Right atrium auricular region (tissue), 2 donors: ENCODE data around the gene TRAM2. TPM values are rescaled to one million over a fixed set of nuclear protein-coding genes. Genes with fewer than 3 reads are reported as not detected.

Source experiments
- DNase-seq: peaks from one replicate; pipeline ENCODE4 v3.0.0-alpha.2; 2019; ENCODE audit warnings: low spot score
- H3K27ac ChIP-seq, 2 donors: fragments of 200-600 bp; sonication (generic); 1 replicate in 1 of 2; 2 replicates in 1 of 2; pipeline ENCODE4 v1.5.1; 2016 to 2019
- H3K27me3 ChIP-seq, 2 donors: fragments of 200-600 bp; sonication (generic); one replicate each; pipeline versions ENCODE4 v1.5.1 to v1.6.0; 2017 to 2019
- H3K36me3 ChIP-seq: fragments of 200-600 bp; sonication (generic); one replicate; pipeline ENCODE4 v1.5.1; 2016
- H3K4me1 ChIP-seq, 2 donors: fragments of 200-600 bp; sonication (generic); one replicate each; pipeline versions ENCODE4 v1.5.1 to v1.6.0; 2017 to 2019
- H3K4me3 ChIP-seq, 2 donors: fragments of 200-600 bp; sonication (generic); 1 replicate in 1 of 2; 2 replicates in 1 of 2; pipeline ENCODE4 v1.5.1; 2017 to 2019; ENCODE audit warnings: mild to moderate bottlenecking in 1 of 2, moderate library complexity in 1 of 2
- H3K9me3 ChIP-seq, 2 donors: fragments of 200-600 bp; sonication (generic); one replicate each; pipeline ENCODE4 v1.5.1; 2019
- CTCF ChIP-seq, 2 donors: fragments of 200-600 bp; sonication (generic); IDR thresholded peaks; one replicate each; pipeline ENCODE4 v1.5.1; 2019; ENCODE audit warnings: antibody characterized with exemption in 2 of 2
- total RNA-seq, 2 donors: library from RNA; depleted of rRNA; stranded (reverse); fragments of >200 nt; gene quantifications; one replicate each; pipeline ENCODE4 v1.1.0, GENCODE V29; 2016

The TRAM2 gene
- total RNA-seq, 2 donors from 2014 or later: 10.3 to 15.9 TPM

- no peaks in the 10 kb centered on the region for H3K9me3 ChIP-seq
- peaks cover 3% of the 10 kb centered on the region for H3K36me3 ChIP-seq
- peaks cover 0 to 90% of the 10 kb centered on the region in 2 donors for H3K4me1 ChIP-seq
- H3K27me3 ChIP-seq: no peaks in the 10 kb centered on the region
- no peak overlapping the region for H3K4me3 ChIP-seq
- H3K27ac ChIP-seq: no peak overlapping the region
- TF ChIP-seq CTCF (IDR thresholded peaks at IDR 0.05): no peak
- no peak for DNase-seq
These were observed 36.5 kb downstream of the TRAM2 start for GRCh38 chr6:52540286-52540902.

GRCh38 chr6:52539607-52540006, 37.3 kb downstream of the TRAM2 start:
- H3K36me3 ChIP-seq: peaks cover 11% of the 10 kb centered on the region
- no peak overlapping the region for H3K4me3 ChIP-seq
- no peak for TF ChIP-seq CTCF (IDR thresholded peaks at IDR 0.05)
- no peak for DNase-seq
- H3K9me3 ChIP-seq: no peaks in the 10 kb centered on the region
- peaks cover 0 to 82% of the 10 kb centered on the region in 2 donors for H3K4me1 ChIP-seq
- no peaks in the 10 kb centered on the region for H3K27me3 ChIP-seq
- no peak overlapping the region for H3K27ac ChIP-seq

GRCh38 chr6:52538901-52539354, 37.9 kb downstream of the TRAM2 start:
- H3K36me3 ChIP-seq: peaks cover 15% of the 10 kb centered on the region
- H3K27ac ChIP-seq: no peak overlapping the region
- no peak for DNase-seq
- H3K4me3 ChIP-seq: no peak overlapping the region
- peaks cover 0 to 75% of the 10 kb centered on the region in 2 donors for H3K4me1 ChIP-seq
- no peak for TF ChIP-seq CTCF (IDR thresholded peaks at IDR 0.05)
- H3K27me3 ChIP-seq: no peaks in the 10 kb centered on the region
- no peaks in the 10 kb centered on the region for H3K9me3 ChIP-seq

- no peak for DNase-seq
- Histone ChIP-seq H3K27me3 (no peaks in the 10 kb centered on the region), H3K36me3 (peaks cover 15% of the 10 kb centered on the region), H3K27ac (no peak overlapping the region), H3K4me1 (peaks cover 0 to 70% of the 10 kb centered on the region in 2 donors), H3K4me3 (no peak overlapping the region), H3K9me3 (no peaks in the 10 kb centered on the region)
- TF ChIP-seq CTCF (IDR thresholded peaks at IDR 0.05): no peak
These were observed 38.5 kb downstream of the TRAM2 start for GRCh38 chr6:52538252-52538900.

GRCh38 chr6:52537001-52537753, 39.7 kb downstream of the TRAM2 start:
- no peak overlapping the region for H3K4me3 ChIP-seq
- H3K27me3 ChIP-seq: no peaks in the 10 kb centered on the region
- H3K36me3 ChIP-seq: peaks cover 15% of the 10 kb centered on the region
- no peak overlapping the region for H3K27ac ChIP-seq
- no peaks in the 10 kb centered on the region for H3K9me3 ChIP-seq
- no peak for DNase-seq
- TF ChIP-seq CTCF (IDR thresholded peaks at IDR 0.05): no peak
- H3K4me1 ChIP-seq: peaks cover 0 to 58% of the 10 kb centered on the region in 2 donors
